ENCODE measurements around the gene TEX13B.
A peak's percentile ranks its signal among the peaks of the same experiment; 100 is the strongest.

Gene TEX13B, protein sequence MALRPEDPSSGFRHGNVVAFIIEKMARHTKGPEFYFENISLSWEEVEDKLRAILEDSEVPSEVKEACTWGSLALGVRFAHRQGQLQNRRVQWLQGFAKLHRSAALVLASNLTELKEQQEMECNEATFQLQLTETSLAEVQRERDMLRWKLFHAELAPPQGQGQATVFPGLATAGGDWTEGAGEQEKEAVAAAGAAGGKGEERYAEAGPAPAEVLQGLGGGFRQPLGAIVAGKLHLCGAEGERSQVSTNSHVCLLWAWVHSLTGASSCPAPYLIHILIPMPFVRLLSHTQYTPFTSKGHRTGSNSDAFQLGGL

DNA sequence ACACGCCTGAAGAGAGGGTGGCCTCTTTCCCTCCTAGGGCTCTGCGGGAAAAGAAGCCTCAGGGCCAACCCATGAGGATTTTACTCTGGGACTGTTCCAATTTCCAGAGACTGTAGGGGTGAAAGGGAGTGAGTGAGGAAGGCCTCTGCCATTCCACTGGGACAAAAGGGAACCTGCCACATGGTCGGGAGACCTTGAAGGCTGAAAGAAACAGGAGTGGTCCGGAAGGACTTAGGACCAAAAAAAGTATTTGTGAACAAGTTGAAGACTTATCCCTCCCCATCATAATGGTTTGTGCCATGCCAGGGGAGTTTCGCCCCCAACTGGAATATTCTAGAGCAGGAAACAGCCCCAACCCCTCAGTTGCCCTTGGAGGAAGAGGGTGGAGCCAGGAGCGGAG, at the start of gene TEX13B:
Gene TEX13B, minus strand, starts transcription at position 15 of the 400 bp plus-strand sequence. CDS start 243 bp downstream, outside the sequence.
- no peak within 1 kb of the TSS for H3K4me3 ChIP-seq (ENCODE audit: low read depth, low read length)
- no peak for DNase-seq (ENCODE audit: low read depth)
- TF ChIP-seq, protein P1, sequence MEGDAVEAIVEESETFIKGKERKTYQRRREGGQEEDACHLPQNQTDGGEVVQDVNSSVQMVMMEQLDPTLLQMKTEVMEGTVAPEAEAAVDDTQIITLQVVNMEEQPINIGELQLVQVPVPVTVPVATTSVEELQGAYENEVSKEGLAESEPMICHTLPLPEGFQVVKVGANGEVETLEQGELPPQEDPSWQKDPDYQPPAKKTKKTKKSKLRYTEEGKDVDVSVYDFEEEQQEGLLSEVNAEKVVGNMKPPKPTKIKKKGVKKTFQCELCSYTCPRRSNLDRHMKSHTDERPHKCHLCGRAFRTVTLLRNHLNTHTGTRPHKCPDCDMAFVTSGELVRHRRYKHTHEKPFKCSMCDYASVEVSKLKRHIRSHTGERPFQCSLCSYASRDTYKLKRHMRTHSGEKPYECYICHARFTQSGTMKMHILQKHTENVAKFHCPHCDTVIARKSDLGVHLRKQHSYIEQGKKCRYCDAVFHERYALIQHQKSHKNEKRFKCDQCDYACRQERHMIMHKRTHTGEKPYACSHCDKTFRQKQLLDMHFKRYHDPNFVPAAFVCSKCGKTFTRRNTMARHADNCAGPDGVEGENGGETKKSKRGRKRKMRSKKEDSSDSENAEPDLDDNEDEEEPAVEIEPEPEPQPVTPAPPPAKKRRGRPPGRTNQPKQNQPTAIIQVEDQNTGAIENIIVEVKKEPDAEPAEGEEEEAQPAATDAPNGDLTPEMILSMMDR (IDR thresholded peaks at IDR 0.05; ENCODE audit: insufficient read depth, low read depth, low read length, missing control alignments) = no peak

DNA sequence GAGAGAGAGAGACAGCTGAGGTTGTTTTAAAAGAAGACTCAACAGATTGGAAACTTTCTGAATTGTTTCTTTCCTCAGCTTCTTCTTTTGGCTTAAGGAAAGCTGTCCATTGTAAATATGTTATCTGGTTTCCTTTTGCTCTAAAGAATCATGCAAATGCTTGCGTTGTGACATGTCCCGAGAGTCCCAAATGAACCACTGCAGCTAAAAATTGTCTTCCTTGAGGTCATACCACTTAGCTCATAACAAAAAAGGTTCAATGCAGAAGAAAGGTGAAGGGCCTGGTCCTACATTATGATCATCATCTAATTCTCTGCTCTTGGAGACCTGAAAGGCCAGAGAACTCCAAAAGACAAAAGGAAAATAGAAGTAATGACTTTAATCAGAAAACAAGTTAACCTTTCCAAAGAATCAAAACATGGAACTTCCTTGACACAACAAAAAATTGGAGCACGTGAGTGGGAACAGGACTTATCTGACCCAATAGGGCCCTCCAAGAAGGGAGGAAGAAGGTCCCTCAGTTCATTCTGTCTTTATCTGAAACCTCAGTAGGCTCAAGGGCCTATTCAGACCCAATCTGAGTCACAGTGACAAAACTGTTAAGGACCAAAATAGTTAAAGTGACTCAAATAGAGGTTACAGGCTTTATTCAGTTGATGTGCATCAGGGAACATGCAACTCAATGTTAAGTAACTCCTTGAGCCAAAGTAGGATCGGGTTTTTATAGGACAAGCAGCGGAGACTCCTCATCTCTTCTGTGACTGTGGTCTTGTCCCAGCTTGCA, 48.0 kb upstream of the TEX13B start:
- TF ChIP-seq, protein P1 (IDR thresholded peaks at IDR 0.05; ENCODE audit: insufficient read depth, low read depth, low read length, missing control alignments) = no peak
- peak; percentile 34 for DNase-seq (ENCODE audit: low read depth)
- no peak overlapping the region for H3K4me3 ChIP-seq (ENCODE audit: low read depth, low read length)

DNA sequence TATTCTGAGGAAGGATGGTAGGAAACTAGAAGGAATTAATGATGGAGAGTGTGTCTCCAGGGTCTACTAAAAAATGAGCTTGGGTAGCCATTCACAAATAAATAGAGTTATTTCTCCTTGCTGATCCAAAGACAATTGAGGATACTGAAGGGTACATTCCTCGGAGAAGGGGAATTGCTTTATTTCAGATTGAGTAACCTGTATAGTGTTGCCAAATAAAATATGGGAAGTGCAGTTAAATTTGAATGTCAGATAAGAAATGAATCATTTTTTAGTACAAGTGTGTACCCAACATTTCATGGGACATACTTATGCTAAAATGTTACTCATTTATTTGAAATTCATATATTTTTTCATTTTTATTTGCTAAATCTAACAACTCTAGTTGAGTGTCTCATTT, 46.7 kb upstream of the TEX13B start:
- TF ChIP-seq, protein P1 (IDR thresholded peaks at IDR 0.05; ENCODE audit: insufficient read depth, low read depth, low read length, missing control alignments) = no peak
- no peak overlapping the region for H3K4me3 ChIP-seq (ENCODE audit: low read depth, low read length)
- no peak for DNase-seq (ENCODE audit: low read depth)

DNA sequence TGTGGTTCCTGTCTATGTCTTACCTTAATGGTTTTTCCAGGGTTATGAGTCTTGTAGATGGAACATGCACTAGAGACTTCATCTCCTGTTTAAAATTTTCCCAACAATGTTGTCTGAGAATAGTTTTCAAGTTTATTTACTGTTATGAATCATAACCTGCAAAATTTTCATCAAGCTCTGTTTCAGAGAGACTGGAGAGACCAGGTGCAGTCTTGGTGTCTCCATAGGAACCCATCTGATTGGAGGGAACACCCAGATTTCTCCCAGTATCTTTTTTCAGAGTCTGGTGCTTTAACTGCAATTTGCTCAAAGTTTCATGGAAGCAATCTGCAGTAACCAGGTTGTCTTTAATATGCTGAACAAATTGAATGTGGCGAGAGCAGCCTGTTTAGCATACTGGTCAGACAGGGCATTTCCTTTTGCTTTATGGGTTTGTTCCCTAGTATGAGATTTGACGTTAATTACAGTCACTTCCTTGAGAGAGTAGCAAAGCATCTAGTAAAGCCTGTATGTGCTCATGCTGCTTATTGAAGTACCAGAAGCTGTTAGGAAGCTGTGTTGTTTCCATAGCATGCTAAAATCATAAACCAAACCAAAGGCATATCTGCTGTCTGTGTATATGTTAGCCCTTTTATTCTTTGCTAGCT, 43.9 kb upstream of the TEX13B start:
- TF ChIP-seq, protein P1 (IDR thresholded peaks at IDR 0.05; ENCODE audit: insufficient read depth, low read depth, low read length, missing control alignments) = no peak
- DNase-seq (ENCODE audit: low read depth) = no peak
- no peak overlapping the region for H3K4me3 ChIP-seq (ENCODE audit: low read depth, low read length)

DNA sequence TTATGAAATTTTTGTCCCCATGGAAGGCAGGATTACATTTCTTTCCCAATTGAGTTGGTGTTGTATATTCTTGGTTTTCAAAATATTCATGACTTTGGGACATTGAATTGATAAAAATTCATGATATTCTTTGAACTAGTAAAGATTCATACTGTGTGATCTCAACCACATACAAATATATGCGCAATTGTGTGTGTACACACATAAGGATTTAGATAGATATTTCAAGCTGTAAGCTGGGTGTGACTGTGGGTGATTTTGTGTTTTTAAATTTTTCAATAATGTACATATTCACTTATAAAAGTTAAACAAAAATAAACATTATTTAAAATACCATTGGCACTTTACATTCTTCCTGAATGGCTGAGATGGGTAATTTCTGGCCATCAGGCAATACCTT, 43.2 kb upstream of the TEX13B start:
- TF ChIP-seq, protein P1 (IDR thresholded peaks at IDR 0.05; ENCODE audit: insufficient read depth, low read depth, low read length, missing control alignments) = no peak
- H3K4me3 ChIP-seq (ENCODE audit: low read depth, low read length) = no peak overlapping the region
- DNase-seq (ENCODE audit: low read depth) = no peak

DNA sequence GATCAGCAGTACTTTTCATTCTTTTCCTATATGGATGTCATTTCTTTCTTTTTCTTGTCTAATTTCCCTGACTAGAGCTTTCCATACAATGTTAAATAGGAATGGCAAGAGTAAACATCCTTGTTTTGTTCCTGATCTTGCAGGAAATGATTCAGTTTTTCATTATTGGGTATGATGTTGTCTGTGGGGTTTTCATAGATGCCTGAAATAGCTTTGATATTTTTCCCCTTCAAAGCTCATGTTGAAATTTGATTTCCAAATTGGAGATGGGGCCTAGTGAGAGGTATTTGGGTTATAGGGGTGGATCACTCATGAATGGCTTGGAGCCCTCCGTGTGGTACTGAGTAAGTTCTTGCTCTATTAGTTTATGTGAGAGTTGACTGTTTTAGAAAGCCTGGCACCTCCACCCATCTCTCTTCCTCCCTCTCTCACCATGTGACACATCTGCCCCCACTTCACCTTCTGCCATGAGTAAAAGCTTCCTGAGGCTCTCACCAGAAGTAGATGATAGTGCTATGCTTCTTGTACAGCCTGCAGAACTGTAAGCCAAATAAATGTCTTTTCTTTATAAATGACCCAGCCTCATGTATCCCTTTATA, 40.4 kb upstream of the TEX13B start:
- no peak for DNase-seq (ENCODE audit: low read depth)
- TF ChIP-seq, protein P1 (IDR thresholded peaks at IDR 0.05; ENCODE audit: insufficient read depth, low read depth, low read length, missing control alignments) = no peak
- H3K4me3 ChIP-seq (ENCODE audit: low read depth, low read length) = no peak overlapping the region

Data from GM12865 (cell line).